Activated CD8-positive, alpha-beta memory T cell treated with anti-CD3 and anti-CD28 coated beads for 1 hour (primary cell): ENCODE measurements around the gene HACD3.
"Not testable (repeated sequence)": the region's sequence is repeated elsewhere in the genome, so short reads cannot be mapped to it uniquely, and the experiment has no call there.

Experiments used
- DNase-seq, 2 donors: peaks; one replicate each; pipeline ENCODE4 v3.0.0-alpha.2; 2020; ENCODE audit warnings: low read depth in 1 of 2; ENCODE audit errors: extremely low read depth in 1 of 2

Gene HACD3

DNA sequence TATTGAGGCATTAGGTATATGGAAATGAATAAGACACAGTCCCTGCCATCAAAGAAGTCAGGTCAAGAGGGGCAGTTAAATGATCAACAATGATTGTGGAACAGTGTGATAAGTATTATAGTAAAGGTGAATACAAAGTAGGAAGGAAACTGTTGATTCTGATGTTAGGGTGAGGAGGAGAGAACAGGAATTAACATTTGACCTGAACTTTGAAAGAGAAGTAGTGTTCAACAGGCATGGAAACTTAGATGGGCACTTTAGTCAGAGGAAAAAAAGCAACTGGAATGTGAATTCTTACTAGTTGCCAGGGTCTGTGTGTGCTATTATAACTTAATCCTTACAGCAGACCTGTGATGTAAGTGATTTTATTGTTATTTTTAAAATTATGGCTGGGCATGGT lies 17.6 kb downstream of the HACD3 start:
- DNase-seq = no peak

DNA sequence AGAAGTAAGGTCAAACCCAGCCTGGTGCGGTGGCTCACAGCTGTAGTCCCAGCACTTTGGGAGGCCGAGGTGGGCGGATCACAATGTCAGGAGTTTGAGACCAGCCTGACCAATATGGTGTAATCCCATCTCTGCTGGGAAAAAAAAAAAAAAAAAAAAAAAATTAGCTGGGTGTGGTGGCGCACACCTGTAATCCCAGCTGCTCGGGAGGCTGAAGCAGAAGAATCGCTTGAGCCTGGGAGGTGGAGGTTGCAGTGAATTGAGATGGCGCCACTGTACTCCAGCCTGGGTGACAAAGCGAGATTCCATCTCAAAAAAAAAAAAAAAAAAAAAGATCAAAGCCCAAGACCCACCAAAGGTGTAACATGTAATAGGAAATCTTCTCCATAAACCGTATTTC lies 19.0 kb downstream of the HACD3 start:
- DNase-seq = not testable (repeated sequence)

GRCh38 chr15:65550681-65551098 lies 20.4 kb downstream of the HACD3 start:
- DNase-seq = no peak

DNA sequence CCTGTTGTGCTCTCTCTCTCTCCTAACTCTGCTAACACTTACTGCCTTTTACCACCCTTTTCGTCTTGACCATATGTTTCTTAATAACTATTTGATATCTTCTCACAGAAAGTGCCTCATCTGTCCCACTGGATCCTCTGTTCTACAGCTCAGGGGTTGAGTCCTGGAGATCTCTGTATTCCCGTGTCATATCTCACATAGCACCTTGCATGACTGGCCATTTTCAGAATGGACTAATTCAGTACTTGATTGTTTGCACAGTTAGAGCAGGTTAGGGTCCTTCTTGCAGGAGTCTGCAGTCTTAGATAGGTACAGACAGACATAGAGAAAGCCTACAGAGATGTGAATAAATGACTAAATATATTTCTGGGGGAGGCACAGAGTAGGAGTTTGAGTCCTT lies 20.9 kb downstream of the HACD3 start:
- DNase-seq = no peak

GRCh38 chr15:65552851-65553250 lies 22.6 kb downstream of the HACD3 start:
- DNase-seq = not testable (repeated sequence)

- no peak for DNase-seq
Observed at GRCh38 chr15:65553691-65554090, 23.4 kb downstream of the HACD3 start.

- DNase-seq = no peak
Observed at GRCh38 chr15:65556622-65557021, 26.4 kb downstream of the HACD3 start.

DNA sequence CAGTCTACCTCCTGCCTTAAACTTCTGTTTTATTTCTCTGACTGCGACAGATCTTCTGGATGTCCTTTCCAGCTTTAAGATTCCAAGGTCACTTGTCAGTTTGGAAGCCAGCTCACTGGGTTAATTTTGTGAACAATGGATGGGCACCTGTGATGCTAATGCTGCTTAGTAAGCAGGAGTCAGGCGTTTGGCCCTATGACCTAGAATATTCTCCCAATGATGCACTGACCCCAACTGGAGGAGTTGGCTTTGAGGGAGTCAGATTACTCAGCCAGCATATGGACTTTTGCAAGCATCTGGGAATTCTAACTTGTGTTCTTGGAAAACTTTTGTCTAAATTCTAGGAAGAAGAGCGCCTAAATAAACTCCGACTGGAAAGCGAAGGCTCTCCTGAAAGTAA lies 28.1 kb downstream of the HACD3 start:
- DNase-seq = no peak

- no peak for DNase-seq
Observed at GRCh38 chr15:65558997-65559760, 28.9 kb downstream of the HACD3 start.

DNA sequence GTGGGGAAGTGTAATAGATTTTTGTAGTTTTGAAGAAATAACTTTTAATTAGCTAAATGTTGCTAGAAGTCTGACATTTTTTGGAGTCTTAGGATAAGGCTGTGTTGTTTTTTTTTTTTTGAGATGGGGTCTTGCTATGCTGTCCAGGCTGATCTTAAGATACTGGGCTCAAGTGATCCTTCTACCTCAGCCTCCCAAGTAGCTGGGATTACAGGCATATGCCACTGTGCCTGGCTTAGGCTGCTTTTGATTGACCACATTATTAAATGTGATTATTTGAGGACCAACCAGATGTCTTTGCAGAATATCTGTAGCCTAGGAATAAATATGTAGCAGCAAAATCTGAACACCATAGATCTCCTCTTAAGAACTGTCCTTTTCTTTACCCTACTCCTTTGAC lies 29.7 kb downstream of the HACD3 start:
- no peak for DNase-seq

GRCh38 chr15:65561934-65562333 lies 31.7 kb downstream of the HACD3 start:
- DNase-seq = no peak

- DNase-seq = no peak
Observed at GRCh38 chr15:65569728-65570127, 39.5 kb downstream of the HACD3 start.

GRCh38 chr15:65571971-65572370 lies 41.7 kb downstream of the HACD3 start:
- DNase-seq = no peak

GRCh38 chr15:65576664-65577063 lies 46.4 kb downstream of the HACD3 start:
- no peak for DNase-seq

GRCh38 chr15:65577129-65577996 lies 47.1 kb downstream of the HACD3 start:
- DNase-seq = no peak

GRCh38 chr15:65578904-65579728 lies 48.9 kb downstream of the HACD3 start:
- no peak for DNase-seq

DNA sequence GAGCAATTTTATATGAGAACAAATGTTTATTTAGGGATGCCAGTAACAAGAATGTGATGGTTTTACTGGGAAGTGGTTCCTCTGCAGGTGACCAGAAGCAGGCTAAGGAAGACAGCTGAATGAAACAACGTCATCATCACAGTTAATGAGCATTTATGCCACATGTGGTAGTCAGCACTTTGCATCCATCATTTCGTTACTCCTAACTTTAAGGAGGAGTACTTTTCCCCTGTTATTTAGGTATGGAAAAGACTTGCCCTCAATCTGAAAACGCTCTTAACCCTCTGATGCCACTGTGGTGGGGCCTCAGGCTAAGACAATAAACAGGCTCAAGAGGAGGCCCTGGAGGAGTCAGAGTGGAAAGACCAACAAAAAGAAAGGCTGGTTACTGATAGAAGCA lies 49.5 kb downstream of the HACD3 start:
- DNase-seq = no peak

- no peak for DNase-seq
Observed at GRCh38 chr15:65580287-65580686, 50.0 kb downstream of the HACD3 start.

- DNase-seq = peak in 1 of 2 donors; percentile 14
Observed at GRCh38 chr15:65583701-65584100, 53.4 kb downstream of the HACD3 start.

- DNase-seq = no peak
Observed at GRCh38 chr15:65584241-65584640, 54.0 kb downstream of the HACD3 start.

DNA sequence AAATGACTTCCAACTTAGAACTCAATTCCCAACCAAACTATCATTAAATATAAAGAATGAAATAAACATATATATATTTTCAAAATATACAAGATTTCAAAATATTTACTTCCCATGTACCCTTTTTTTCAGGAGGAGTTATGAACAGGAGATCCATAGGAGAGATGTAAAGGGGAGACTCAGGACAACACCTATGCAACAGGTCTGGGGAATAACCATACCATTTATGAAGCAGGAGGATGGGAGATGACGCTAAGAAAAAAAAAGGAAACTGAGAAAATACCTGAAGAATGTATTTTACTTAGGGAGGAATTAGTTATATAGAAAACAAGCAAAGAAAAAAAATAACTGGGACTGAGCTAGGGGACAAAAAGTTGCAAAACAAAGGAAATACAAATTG lies 56.8 kb downstream of the HACD3 start:
- DNase-seq = no peak
